Activated CD8-positive, alpha-beta memory T cell treated with anti-CD3 and anti-CD28 coated beads for 36 hours (primary cell): ENCODE data around the gene ZNF333. TPM values are rescaled to one million over a fixed set of nuclear protein-coding genes. Genes with fewer than 3 reads are reported as not detected.
"Not testable (repeated sequence)": the region's sequence is repeated elsewhere in the genome, so short reads cannot be mapped to it uniquely, and the experiment has no call there.

ENCODE experiments used
- CTCF ChIA-PET: fragments of 350-600 bp; sonication (Branson Sonifier 250); formaldehyde crosslinking; loops from one replicate; lab custom pipeline; 2021; ENCODE audit warnings: antibody characterized with exemption; lab: Charles Lee
- POLR2A ChIA-PET: fragments of 350-600 bp; sonication (Branson Sonifier 250); formaldehyde crosslinking; loops from one replicate; lab custom pipeline; 2021; ENCODE audit warnings: antibody characterized with exemption; lab: Charles Lee
- total RNA-seq, 2 experiments: library from RNA; stranded (reverse); gene quantifications; one replicate each; pipeline ENCODE4 v1.2.3, GENCODE V29; 2021

ZNF333 gene
- total RNA-seq, 2 experiments from 2014 or later, result 7.8 to 8.0 TPM

- POLR2A ChIA-PET, result not testable (repeated sequence)
- CTCF ChIA-PET, result interaction anchor here (0.6 to 0.7 kb wide), 2 partner anchors 47 to 133 kb away, joined by 4 read pairs; no protein-coding TSS in a partner anchor
Observed at GRCh38 chr19:14780622-14781225, 90.9 kb downstream of the ZNF333 start.

- POLR2A ChIA-PET, CTCF ChIA-PET: not testable (repeated sequence)
Observed at GRCh38 chr19:14781713-14782536, 92.1 kb downstream of the ZNF333 start.

- CTCF ChIA-PET, result no interaction called here
- POLR2A ChIA-PET, result no interaction called here
Observed at GRCh38 chr19:14782626-14783409, 93.0 kb downstream of the ZNF333 start.

Other genes starting within 250 kb of the ZNF333 start
- under 1 TPM; 0.34 to 0.53 TPM for gene PTGER1, start 214.7 kb upstream of the ZNF333 start, total RNA-seq
- gene GIPC1, start 193.9 kb upstream of the ZNF333 start, total RNA-seq, result 10 to 100 TPM; 31.8 to 32.5 TPM
- 10 to 100 TPM; 93.8 to 95.8 TPM for gene DNAJB1, start 171.7 kb upstream of the ZNF333 start, total RNA-seq
- 100 to 1,000 TPM; 117 to 122 TPM for gene TECR, start 160.5 kb upstream of the ZNF333 start, total RNA-seq
- 100 to 1,000 TPM; 128 to 129 TPM for gene NDUFB7, start 118.0 kb upstream of the ZNF333 start, total RNA-seq
- 1 to 10 TPM; 1.2 to 1.3 TPM for gene CLEC17A, start 107.0 kb upstream of the ZNF333 start, total RNA-seq
- gene ADGRE3, start 15.2 kb upstream of the ZNF333 start, total RNA-seq, result not detected
- under 1 TPM; 0.42 to 0.69 TPM for gene ADGRE2, start 88.5 kb downstream of the ZNF333 start, total RNA-seq
- gene OR7A5, start 145.1 kb downstream of the ZNF333 start, total RNA-seq, result not detected
- gene OR7C1, start 145.1 kb downstream of the ZNF333 start, total RNA-seq, result not detected
- not detected for gene OR7A10, start 158.9 kb downstream of the ZNF333 start, total RNA-seq
- not detected for gene OR7A17, start 196.1 kb downstream of the ZNF333 start, total RNA-seq